Stromal cell of bone marrow (primary cell): ENCODE results near the gene CCDC183.
"Not testable (repeated sequence)": the region's sequence is repeated elsewhere in the genome, so short reads cannot be mapped to it uniquely, and the experiment has no call there.

ENCODE experiments used
- DNase-seq: peaks from one replicate; pipeline ENCODE4 v3.0.0-alpha.2; 2012; ENCODE audit warnings: low read depth

Gene CCDC183

GRCh38 chr9:136785565-136786355, 10.4 kb upstream of the CCDC183 start:
- DNase-seq = not testable (repeated sequence)

- no peak for DNase-seq
Measured at GRCh38 chr9:136786451-136786850, 9.7 kb upstream of the CCDC183 start.

GRCh38 chr9:136786983-136787382, 9.2 kb upstream of the CCDC183 start:
- not testable (repeated sequence) for DNase-seq

GRCh38 chr9:136787690-136788400, 8.3 kb upstream of the CCDC183 start:
- peak; percentile 24 for DNase-seq

- not testable (repeated sequence) for DNase-seq
Measured at GRCh38 chr9:136788644-136789522, 7.3 kb upstream of the CCDC183 start.

- DNase-seq = no peak
Measured at GRCh38 chr9:136789523-136789937, 6.6 kb upstream of the CCDC183 start.

GRCh38 chr9:136790640-136791515, 5.3 kb upstream of the CCDC183 start, which contains the start of gene TMEM141:
TSS of gene TMEM141 (plus strand) at chr9:136791344. CDS start at chr9:136791371, 27 bp downstream.
- peak; percentile 96 for DNase-seq

GRCh38 chr9:136791516-136792276, 4.4 kb upstream of the CCDC183 start:
- no peak for DNase-seq

GRCh38 chr9:136792321-136793085, 3.6 kb upstream of the CCDC183 start:
- DNase-seq = no peak

GRCh38 chr9:136793086-136793946, 2.8 kb upstream of the CCDC183 start:
- no peak for DNase-seq

- DNase-seq = no peak
Measured at GRCh38 chr9:136794281-136794999, 1.7 kb upstream of the CCDC183 start.

- no peak for DNase-seq
Measured at GRCh38 chr9:136795000-136795348, 1.2 kb upstream of the CCDC183 start.

- DNase-seq = not testable (repeated sequence)
Measured at GRCh38 chr9:136796775-136797347, 723 bp downstream of the CCDC183 start.

- DNase-seq = no peak
Measured at GRCh38 chr9:136798708-136799078, 2.6 kb downstream of the CCDC183 start.

GRCh38 chr9:136799079-136799853, 3.1 kb downstream of the CCDC183 start:
- DNase-seq = no peak

GRCh38 chr9:136799854-136800657, 3.9 kb downstream of the CCDC183 start:
- no peak for DNase-seq
